H1 (cell line): ENCODE measurements around the gene FGF2.

ENCODE experiments used
- ASH2L ChIP-seq: fragments of 200-600, 300-600 bp; sonication (generic); IDR thresholded peaks from one replicate; pipeline ENCODE4 v1.7.1; 2017; ENCODE audit warnings: low read length
- CHD1 ChIP-seq: IDR thresholded peaks from 2 replicates; pipeline ENCODE4 v1.6.1; 2012; ENCODE audit warnings: low read depth, low read length, improper control_type of control experiment
- EP300 ChIP-seq, 2 experiments: IDR thresholded peaks; 1 replicate in 1 of 2; 2 replicates in 1 of 2; pipeline ENCODE4 v1.6.1; 2011 to 2012; ENCODE audit warnings: low read depth in 2 of 2, low read length in 2 of 2, mild to moderate bottlenecking in 2 of 2, borderline replicate concordance in 1 of 2, inconsistent platforms in 1 of 2, moderate library complexity in 1 of 2
- EZH2 ChIP-seq: fragments of 200-600 bp; sonication (generic); IDR thresholded peaks from 2 replicates; pipeline ENCODE4 v1.7.1; 2012; ENCODE audit warnings: low read depth, mild to moderate bottlenecking, moderate library complexity, low read length, inconsistent platforms; ENCODE audit not compliant: severe bottlenecking
- HDAC2 ChIP-seq, 2 experiments: fragments of 300-600 bp in 1 of 2; sonication (generic) in 1 of 2; IDR thresholded peaks; 2 replicates each; pipeline ENCODE4 v1.6.1; 2011 to 2012; ENCODE audit warnings: low read depth in 2 of 2, low read length in 2 of 2, mild to moderate bottlenecking in 2 of 2, moderate library complexity in 2 of 2, borderline replicate concordance in 1 of 2, inconsistent platforms in 1 of 2
- HDAC6 ChIP-seq: IDR thresholded peaks from one replicate; pipeline ENCODE4 v1.7.1; 2012; ENCODE audit warnings: low read depth, mild to moderate bottlenecking, inconsistent platforms, low read length, moderate library complexity
- JUN ChIP-seq: IDR thresholded peaks from 2 replicates; pipeline ENCODE4 v1.6.1; 2011; ENCODE audit warnings: low read depth, mild to moderate bottlenecking, improper control_type of control experiment, low read length
- JUND ChIP-seq: IDR thresholded peaks from 2 replicates; pipeline ENCODE4 v1.6.1; 2011; ENCODE audit warnings: mild to moderate bottlenecking, improper control_type of control experiment, low read length
- KDM1A ChIP-seq: fragments of 200-600, 300-600 bp; sonication (generic); IDR thresholded peaks from 2 replicates; pipeline ENCODE4 v1.7.1; 2016; ENCODE audit warnings: mild to moderate bottlenecking, low read length, borderline replicate concordance
- MAFK ChIP-seq: IDR thresholded peaks from 2 replicates; pipeline ENCODE4 v1.6.1; 2012; ENCODE audit warnings: low read depth, mild to moderate bottlenecking, improper control_type of control experiment, low read length
- RFX5 ChIP-seq: IDR thresholded peaks from 2 replicates; pipeline ENCODE4 v1.6.1; 2011; ENCODE audit warnings: low read depth, low read length, improper control_type of control experiment, borderline replicate concordance
- SUZ12 ChIP-seq: fragments of 200-600 bp; sonication (generic); IDR thresholded peaks from 2 replicates; pipeline ENCODE4 v1.6.1; 2012; ENCODE audit warnings: mild to moderate bottlenecking, inconsistent platforms, low read length, moderate library complexity, mixed read lengths
- TBP ChIP-seq: IDR thresholded peaks from 2 replicates; pipeline ENCODE4 v1.6.1; 2011; ENCODE audit warnings: low read depth, low read length, improper control_type of control experiment
- TF ChIP-seq, protein P1 (sequence below), 3 experiments: IDR thresholded peaks; 1 replicate in 2 of 3; 2 replicates in 1 of 3; pipeline versions ENCODE4 v1.5.1 to v1.6.1; 2011; ENCODE audit warnings: low read length in 3 of 3, mild to moderate bottlenecking in 3 of 3, inconsistent platforms in 2 of 3, low read depth in 1 of 3, moderate library complexity in 1 of 3; ENCODE audit not compliant: insufficient read depth in 1 of 3; ENCODE audit errors: control extremely low read depth in 1 of 3

GRCh38 chr4:122861172-122861943 is 34.7 kb downstream of the FGF2 start:
- no peak for TF ChIP-seq KDM1A
- TF ChIP-seq ASH2L = no peak
- TF ChIP-seq EP300 (IDR thresholded peaks at IDR 0.05; ENCODE audit: borderline replicate concordance in 1 of 2, low read depth in 2 of 2, low read length in 2 of 2) = no peak
- no peak for TF ChIP-seq EZH2
- TF ChIP-seq HDAC6 = no peak
- TF ChIP-seq SUZ12 = no peak
- TF ChIP-seq, protein P1, sequence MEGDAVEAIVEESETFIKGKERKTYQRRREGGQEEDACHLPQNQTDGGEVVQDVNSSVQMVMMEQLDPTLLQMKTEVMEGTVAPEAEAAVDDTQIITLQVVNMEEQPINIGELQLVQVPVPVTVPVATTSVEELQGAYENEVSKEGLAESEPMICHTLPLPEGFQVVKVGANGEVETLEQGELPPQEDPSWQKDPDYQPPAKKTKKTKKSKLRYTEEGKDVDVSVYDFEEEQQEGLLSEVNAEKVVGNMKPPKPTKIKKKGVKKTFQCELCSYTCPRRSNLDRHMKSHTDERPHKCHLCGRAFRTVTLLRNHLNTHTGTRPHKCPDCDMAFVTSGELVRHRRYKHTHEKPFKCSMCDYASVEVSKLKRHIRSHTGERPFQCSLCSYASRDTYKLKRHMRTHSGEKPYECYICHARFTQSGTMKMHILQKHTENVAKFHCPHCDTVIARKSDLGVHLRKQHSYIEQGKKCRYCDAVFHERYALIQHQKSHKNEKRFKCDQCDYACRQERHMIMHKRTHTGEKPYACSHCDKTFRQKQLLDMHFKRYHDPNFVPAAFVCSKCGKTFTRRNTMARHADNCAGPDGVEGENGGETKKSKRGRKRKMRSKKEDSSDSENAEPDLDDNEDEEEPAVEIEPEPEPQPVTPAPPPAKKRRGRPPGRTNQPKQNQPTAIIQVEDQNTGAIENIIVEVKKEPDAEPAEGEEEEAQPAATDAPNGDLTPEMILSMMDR (IDR thresholded peaks at IDR 0.05; ENCODE audit: control extremely low read depth in 1 of 3, insufficient read depth in 1 of 3, low read depth in 1 of 3, low read length in 3 of 3) = no peak
- TF ChIP-seq MAFK = no peak
- no peak for TF ChIP-seq TBP
- TF ChIP-seq RFX5 = no peak
- TF ChIP-seq JUND = no peak
- no peak for TF ChIP-seq CHD1
- TF ChIP-seq JUN = no peak
- no peak for TF ChIP-seq HDAC2 (IDR thresholded peaks at IDR 0.05; ENCODE audit: borderline replicate concordance in 1 of 2, low read depth in 2 of 2, low read length in 2 of 2)
